Activated CD8-positive, alpha-beta memory T cell treated with anti-CD3 and anti-CD28 coated beads, Interleukin-2, amount 50 U/mL, for 1 hour (primary cell): ENCODE measurements around the gene SCARF2.
"Not testable (repeated sequence)": the region's sequence is repeated elsewhere in the genome, so short reads cannot be mapped to it uniquely, and the experiment has no call there.

ENCODE experiments used
- DNase-seq: peaks from one replicate; pipeline ENCODE4 v3.0.0-alpha.2; 2020; ENCODE audit errors: extremely low read depth

SCARF2 gene

GRCh38 chr22:20459862-20460261 is 22.2 kb upstream of the SCARF2 start:
- no peak for DNase-seq

GRCh38 chr22:20459152-20459542 is 21.5 kb upstream of the SCARF2 start:
- DNase-seq, result no peak

GRCh38 chr22:20458530-20459151 is 21.0 kb upstream of the SCARF2 start:
- DNase-seq, result no peak

GRCh38 chr22:20457506-20458240 is 20.0 kb upstream of the SCARF2 start:
- no peak for DNase-seq

- no peak for DNase-seq
Observed at GRCh38 chr22:20456722-20457076, 19.1 kb upstream of the SCARF2 start.

- DNase-seq, result peak; percentile 47
Observed at GRCh38 chr22:20456064-20456721, 18.6 kb upstream of the SCARF2 start.

GRCh38 chr22:20455709-20456063 is 18.1 kb upstream of the SCARF2 start:
- no peak for DNase-seq

GRCh38 chr22:20453222-20453621 is 15.6 kb upstream of the SCARF2 start:
- no peak for DNase-seq

- no peak for DNase-seq
Observed at GRCh38 chr22:20451920-20452319, 14.3 kb upstream of the SCARF2 start.

- not testable (repeated sequence) for DNase-seq
Observed at GRCh38 chr22:20451129-20451778, 13.6 kb upstream of the SCARF2 start.

GRCh38 chr22:20450551-20450906 is 12.9 kb upstream of the SCARF2 start:
- no peak for DNase-seq

- no peak for DNase-seq
Observed at GRCh38 chr22:20449819-20450550, 12.4 kb upstream of the SCARF2 start.

- DNase-seq, result no peak
Observed at GRCh38 chr22:20448630-20449029, 11.0 kb upstream of the SCARF2 start.

GRCh38 chr22:20446383-20446970 is 8.9 kb upstream of the SCARF2 start:
- no peak for DNase-seq

GRCh38 chr22:20444325-20444724 is 6.7 kb upstream of the SCARF2 start:
- DNase-seq, result no peak

- DNase-seq, result no peak
Observed at GRCh38 chr22:20442485-20443284, 5.1 kb upstream of the SCARF2 start.

GRCh38 chr22:20441631-20442484 is 4.2 kb upstream of the SCARF2 start:
- no peak for DNase-seq

GRCh38 chr22:20440637-20441591 is 3.3 kb upstream of the SCARF2 start:
- DNase-seq, result no peak
